Activated naive CD4-positive, alpha-beta T cell (primary cell): ENCODE data around the gene EEFSEC.

Experiments
- DNase-seq, 4 experiments: peaks; one replicate each; lab custom pipeline; 2025; lab: John Stamatoyannopoulos, UW

The EEFSEC gene

GRCh38 chr3:128271536-128272332 is 118.5 kb downstream of the EEFSEC start:
- DNase-seq = no peak

- DNase-seq = no peak
These were observed 120.0 kb downstream of the EEFSEC start for GRCh38 chr3:128273109-128273840.

DNA sequence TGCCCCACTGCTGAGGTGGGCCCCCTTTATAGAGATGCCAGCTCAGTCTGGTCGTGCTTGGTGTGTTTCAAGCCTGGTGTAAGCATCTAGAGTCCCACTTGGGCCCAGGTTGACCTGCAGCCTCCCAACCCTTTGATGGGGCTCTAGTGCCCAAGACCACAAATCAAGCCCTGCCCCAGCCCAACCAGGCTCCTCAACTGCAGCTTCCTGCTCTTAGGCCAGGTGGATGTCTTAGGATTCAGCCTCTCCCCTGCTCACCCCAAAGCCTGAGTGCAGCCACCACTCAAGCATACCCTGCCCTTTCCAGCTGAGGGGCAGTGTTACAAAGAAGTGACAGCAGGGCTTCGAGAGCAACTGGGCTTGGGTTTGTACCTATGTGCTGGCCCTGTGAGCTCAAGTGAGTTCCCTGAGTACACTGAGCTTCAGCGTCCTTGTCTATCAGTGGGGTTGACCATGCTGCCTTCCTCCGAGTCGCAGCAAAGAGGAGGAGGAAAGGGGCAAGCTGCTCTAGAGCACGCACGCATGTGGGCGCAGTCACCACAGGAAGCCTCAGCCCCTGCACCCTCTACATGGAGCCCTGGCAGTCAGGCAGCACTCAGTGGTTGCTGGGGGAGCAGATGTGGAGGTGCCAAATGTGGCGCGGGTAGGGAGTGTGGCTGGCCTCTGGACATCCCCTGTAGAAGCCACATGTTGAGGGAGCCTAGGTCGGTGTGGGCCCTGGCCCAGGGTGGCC is 120.7 kb downstream of the EEFSEC start:
- no peak for DNase-seq

GRCh38 chr3:128274837-128275236 is 121.6 kb downstream of the EEFSEC start:
- DNase-seq = no peak

- no peak for DNase-seq
These were observed 122.2 kb downstream of the EEFSEC start for GRCh38 chr3:128275316-128276145.

- no peak for DNase-seq
These were observed 122.8 kb downstream of the EEFSEC start for GRCh38 chr3:128276146-128276435.

DNA sequence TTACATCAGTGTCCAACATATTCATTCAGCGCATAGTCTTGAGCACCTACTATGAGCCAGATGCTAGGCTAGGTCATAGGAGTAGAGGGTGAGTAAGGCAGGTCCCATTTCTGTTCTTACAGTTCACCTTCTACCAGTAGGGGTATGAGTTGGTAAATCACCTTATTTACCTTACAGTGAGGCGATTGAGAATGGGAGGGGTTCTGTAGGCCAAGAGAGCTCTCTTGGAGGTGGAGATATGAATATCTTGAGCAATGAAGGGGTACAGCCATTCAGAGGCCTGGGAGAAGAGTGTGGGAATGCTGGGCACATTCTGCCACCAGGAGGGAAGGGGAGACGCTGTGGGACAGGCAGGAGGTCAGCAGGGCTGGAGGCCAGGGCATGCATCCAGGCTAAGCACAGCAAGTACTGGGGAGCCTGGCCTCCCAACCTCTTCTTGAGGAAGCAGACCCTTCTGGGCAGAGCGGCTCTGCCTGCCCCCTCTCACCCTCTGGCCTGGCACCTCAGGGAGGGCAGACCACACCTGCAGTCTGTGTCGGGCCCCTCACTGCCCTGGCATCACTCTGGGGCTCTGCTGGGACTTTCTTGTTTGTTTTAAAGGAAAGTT is 123.4 kb downstream of the EEFSEC start:
- no peak for DNase-seq

DNA sequence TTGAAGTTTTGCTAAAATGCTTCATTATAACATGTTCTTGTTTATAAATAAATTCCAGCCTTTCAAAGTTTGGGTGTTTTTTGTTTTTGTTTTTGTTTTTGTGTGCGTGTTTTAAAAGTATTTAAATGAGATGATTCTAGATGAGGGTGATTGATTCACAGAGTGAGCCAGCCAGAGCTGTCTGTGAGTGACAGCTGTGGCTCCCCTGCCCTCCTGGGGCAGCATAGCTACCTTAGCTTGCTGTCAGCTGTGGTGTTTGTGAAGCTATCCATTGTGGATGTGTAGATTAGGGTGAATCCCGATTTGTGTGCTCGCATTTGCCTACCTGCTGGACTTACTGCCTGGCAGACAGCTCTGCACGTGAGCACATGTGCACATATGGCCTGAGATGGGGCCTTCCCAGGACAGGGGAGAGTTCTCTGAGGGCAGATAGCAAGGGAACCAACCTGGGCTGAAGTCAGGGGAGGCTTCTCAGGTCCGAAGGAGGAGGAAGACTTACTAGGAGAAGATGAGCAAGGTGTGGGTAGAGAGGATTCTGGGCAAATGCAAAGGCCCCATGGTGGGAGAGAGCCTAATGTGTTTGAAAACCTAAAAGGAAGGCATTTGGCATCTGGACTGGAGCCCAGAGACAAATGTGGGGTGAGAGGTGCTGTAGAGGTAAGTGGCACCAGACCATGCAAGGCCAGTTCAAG is 124.2 kb downstream of the EEFSEC start:
- DNase-seq = no peak

GRCh38 chr3:128278130-128278529 is 124.8 kb downstream of the EEFSEC start:
- DNase-seq = no peak

GRCh38 chr3:128278761-128279600 is 125.7 kb downstream of the EEFSEC start:
- DNase-seq = no peak

DNA sequence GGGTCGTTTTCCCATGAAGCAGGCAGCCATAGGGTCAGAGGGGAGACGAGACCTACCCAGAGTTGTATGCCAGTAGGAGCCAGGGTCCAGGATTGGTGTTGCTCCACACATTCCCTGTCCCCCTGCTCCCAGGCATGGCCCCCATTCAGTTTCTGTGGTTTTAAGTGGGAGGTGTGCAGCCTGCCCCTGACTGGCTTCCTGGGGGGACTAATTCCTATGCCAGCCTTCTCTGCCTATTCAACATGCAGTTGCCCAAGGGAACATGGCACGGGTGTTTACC is 126.3 kb downstream of the EEFSEC start:
- DNase-seq = no peak

DNA sequence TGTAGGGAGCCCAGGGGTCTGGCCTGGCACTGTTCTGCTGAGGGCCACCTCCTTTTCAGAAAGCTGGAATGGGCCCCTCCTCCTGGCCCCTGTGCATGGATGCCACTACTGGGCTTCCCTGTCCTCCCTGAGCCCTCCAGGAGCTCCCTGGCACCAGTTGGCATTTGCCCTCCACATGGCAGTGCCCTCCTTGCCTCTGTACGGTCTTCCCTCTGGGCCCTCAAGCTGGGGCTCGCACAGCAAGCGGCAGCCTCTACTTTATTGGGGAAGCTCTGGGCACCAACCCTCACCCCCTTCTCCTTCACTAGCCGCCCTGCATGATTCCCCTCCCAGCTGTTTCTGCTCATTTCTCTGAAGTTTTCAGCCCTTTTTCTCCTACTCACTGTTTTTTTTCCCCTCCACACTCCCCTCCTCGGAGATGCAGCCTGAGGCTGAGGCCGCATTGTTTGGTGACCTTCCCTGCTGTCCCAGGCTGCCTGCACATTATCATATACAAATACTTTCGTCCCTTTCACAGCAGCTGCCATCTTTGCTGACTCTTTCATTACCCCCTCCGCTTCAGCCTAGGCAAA is 127.3 kb downstream of the EEFSEC start:
- no peak for DNase-seq

DNA sequence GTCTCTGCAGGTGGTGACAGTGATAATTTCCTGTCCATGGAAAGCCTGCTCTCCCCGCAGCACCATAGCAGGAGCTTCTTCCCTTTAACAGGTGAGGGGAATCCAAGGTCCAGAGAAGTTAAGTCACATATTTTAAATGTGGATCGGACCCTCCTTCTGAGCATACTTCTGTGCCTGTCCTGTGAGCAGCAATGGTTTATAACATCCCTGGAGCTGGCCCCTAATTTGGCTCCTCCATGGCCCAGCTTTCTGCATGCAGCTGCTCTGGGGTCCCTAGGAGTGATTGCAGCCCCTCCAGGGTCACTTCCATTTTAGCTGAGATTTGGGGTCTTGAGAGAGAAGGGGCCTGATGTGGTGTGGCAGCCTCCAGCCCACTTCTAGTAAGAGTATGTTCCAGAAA is 127.8 kb downstream of the EEFSEC start:
- no peak for DNase-seq

DNA sequence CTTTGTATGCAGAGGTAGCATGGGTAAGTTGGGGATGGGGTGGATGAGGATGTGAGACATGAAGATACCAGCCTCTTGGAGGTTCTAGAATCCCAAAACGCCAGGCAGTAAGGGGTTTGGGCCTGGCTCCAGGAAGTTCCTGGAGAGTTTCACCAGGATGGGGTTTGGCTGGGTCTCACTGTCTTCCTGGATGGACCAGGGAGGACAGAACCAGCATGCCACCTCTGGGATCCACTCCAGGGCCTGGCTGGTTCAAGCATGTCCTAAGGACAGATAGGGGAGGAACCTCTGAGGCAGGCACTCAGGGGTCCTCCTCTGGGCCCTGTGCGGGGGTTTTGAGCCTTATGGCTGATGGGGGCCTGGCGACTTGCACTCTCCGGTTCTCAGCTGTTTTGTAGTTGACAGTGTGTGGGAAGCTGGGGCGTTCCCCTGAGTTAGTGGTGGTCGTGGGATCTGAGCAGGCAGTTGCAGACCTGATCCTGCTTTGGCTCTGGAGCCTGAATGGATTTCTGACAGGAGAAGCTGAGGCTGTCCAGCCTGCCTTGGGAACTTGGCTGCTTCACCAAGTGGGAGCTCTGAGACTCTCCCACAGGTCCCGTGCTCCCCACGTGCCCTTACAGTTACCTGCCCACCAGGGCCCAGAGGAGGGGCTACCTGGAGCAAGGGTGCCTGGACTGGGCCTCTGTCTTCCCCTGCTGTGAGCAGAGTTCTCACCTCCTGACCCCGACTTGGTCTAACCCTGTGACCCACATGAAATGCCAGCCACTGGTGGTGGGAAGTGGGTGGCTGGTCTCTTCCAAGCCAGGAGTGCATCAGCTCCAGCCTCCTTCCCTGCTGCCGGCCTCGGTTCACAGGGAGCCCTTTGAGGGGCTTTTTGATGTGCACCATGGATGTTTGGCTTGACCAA is 128.4 kb downstream of the EEFSEC start:
- no peak for DNase-seq

DNA sequence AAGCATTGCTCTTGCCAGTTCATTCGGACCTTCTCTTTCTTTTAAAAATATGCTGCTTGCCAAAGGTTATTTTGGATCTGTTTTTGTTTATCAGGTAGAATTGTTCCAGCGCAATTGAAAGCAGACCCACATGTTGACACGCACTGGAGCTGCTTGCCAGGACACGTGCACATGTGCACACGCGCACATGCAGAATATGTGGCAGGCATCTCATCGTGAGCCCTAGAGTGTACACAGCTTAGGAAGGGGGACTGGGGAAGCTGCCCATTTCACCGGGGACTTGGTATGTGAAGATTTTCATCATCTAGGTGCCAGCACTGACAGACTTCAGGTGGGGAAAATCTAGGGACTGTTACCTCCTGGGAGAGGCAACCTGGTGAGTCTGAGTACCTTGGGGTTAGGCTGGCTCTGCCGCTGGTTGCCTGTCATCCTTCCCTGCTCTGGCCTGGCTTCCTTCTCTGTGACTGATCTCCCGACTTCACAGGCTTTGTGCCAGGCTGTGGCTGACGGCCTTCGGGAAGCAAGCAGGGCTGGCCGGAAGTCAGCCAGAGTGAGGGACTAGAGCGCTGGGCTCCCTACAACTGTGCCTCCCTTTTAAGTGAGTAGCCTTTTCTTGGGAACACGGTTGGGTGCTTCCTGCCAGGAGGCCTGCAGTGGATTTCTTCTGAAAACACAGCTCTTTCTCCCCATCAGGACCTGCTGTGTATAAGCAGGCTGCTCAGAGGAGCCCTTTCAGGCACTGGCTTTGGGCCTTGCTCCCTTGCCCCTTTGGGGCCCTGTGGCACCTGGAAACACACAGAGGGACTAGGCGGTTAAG is 129.3 kb downstream of the EEFSEC start:
- DNase-seq = no peak

DNA sequence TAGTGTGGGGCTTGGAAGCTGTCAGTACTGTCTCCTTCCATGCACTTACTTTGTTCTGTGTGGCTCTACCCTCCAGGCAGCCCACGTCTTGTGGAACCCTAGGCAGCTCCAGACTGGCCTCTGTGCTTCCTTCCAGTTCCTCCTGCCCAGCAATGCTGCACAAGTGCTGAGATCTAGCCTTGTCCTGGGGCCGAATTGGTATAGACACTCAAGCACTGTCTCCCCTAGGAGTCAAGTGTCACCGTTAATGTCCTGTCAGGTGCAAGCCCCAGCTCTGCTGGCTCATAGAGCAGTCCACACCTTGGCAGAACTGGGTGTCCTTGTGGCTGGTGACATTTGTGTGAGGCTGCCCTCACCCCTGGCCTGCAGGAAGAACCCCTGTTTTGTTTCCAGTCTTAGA is 130.1 kb downstream of the EEFSEC start:
- no peak for DNase-seq

GRCh38 chr3:128285042-128285966 is 132.0 kb downstream of the EEFSEC start:
- DNase-seq = no peak
